ENCODE data around the gene FGF22.

The FGF22 gene

DNA sequence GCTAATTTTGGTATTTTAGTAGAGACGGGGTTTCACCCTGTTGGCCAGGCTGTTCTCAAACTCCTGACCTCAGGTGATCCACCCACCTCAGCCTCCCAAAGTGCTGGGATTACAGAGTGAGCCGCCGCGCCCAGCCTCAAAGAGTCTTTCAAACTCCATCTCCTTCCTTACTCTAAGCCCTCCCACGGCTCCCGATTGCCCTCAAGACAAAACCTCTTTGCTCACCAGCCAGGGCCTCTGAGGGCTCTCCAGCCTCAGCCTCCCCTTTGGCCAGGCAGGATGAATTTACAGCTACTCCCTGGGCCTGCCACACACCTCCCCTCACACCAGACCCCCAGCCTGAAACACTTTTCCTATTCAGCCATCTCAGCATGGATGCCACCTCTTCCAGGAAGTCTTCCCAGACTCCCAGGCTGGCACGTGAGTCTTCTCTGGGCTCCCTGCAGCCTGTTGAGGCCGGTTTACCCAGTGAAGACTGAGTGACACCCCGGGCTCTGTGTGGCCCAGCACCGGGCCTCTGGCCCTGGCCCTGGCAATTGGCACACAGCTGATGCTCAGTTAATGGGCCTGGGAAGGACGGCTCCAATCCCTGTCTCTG is 48.0 kb downstream of the FGF22 start:
- TF ChIP-seq POLR2A (IDR thresholded peaks at IDR 0.05; ENCODE audit: low read depth, low read length) = no peak
- no peak for FAIRE-seq
- no peak for DNase-seq (ENCODE audit: insufficient read length, low spot score)

DNA sequence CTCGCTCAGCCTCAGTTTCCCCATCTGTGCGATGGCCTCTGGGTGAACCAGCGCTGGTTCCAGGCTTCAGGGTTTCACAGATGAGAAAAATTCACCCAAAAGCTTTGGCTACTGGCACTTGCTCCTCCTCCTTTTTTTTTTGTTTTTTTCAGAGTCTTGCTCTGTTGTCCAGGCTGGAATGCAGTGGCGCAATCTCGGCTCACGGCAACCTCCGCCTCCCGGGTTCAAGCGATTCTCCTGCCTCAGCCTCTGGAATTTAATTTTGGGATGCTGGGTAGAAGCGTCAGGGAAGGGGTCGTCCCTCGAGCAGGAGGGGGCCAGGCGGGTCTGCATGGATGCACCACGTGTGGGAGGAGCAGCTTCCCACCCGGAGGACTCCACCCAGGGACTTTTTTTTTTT is 48.5 kb downstream of the FGF22 start:
- no peak for TF ChIP-seq POLR2A (IDR thresholded peaks at IDR 0.05; ENCODE audit: low read depth, low read length)
- no peak for FAIRE-seq

DNA sequence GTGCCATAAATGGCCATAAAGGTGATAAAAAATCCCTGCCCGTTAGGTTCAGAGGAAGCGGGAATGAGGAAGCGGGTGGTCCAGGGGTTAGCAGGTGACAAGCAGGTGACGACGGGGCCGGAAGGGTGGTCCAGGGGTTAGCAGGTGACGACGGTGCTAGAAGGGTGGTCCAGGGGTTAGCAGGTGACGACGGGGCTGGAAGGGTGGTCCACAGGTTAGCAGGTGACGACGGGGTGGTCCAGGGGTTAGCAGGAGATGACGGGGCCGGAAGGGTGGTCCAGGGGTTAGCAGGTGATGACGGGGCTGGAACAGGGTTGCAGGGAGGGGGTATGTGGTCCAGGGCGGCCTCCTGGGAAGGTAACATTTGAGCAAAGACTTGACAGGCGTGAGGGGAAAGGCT is 49.3 kb downstream of the FGF22 start:
- no peak for DNase-seq (ENCODE audit: insufficient read length, low spot score)
- no peak for FAIRE-seq
- TF ChIP-seq POLR2A (IDR thresholded peaks at IDR 0.05; ENCODE audit: low read depth, low read length) = no peak

More for the DNA sequence above, 48.5 kb downstream of the FGF22 start:
- DNase-seq (ENCODE audit: insufficient read length, low spot score) = no peak

DNA sequence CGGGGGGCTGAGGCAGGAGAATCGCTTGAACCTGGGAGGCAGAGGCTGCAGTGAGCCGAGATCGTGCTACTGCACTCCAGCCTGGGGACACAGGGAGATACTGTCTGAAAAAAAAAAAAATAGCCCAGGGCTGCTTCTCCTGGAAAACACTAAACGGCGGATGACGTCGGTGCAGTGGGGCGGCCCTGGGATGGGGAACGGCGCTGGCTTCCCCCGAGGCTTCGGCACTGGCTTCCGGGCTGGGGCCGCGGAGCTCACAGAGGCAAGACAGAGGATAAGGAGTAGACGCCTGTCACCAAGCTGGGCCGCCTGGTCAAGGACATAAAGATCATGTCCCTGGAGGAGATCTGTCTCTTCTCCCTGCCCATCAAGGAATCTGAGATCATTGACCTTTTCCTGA is 50.5 kb downstream of the FGF22 start:
- FAIRE-seq (no peak), DNase-seq (ENCODE audit: insufficient read length, low spot score) (no peak)
- TF ChIP-seq POLR2A (IDR thresholded peaks at IDR 0.05; ENCODE audit: low read depth, low read length) = no peak
